Pancreas (tissue), 10 donors: ENCODE results near the gene GRIA3. TPM values are rescaled to one million over a fixed set of nuclear protein-coding genes. Genes with fewer than 3 reads are reported as not detected.
"Not testable (repeated sequence)": the region's sequence is repeated elsewhere in the genome, so short reads cannot be mapped to it uniquely, and the experiment has no call there.

Experiments used
- ATAC-seq, 4 donors: fragments of 200-7000 bp; cut with Tn5 transposase; one replicate each; pipeline versions ENCODE4 v1.8.0 to v1.9.1; 2020; ENCODE audit warnings: mild to moderate bottlenecking in 4 of 4, moderate library complexity in 4 of 4
- DNase-seq, 6 donors: peaks; one replicate each; pipeline ENCODE4 v3.0.0-alpha.2; 2020
- FAIRE-seq: peaks from 2 replicates; lab custom pipeline; 2012; peaks lifted over from hg19 to GRCh38; lab: Jason Lieb, UNC
- H3K27ac ChIP-seq, 4 donors: fragments of 200-600 bp; sonication (generic); 1 replicate in 3 of 4; 2 replicates in 1 of 4; pipeline versions ENCODE4 v1.5.0 to v1.8.0; 2020
- H3K27me3 ChIP-seq, 4 donors: fragments of 200-600 bp; one replicate each; pipeline ENCODE4 v1.8.0; 2021
- H3K36me3 ChIP-seq, 3 donors: fragments of 200-600 bp; sonication (generic) in 1 of 3; one replicate each; pipeline versions ENCODE4 v1.5.0 to v1.8.0; 2020 to 2021
- H3K4me1 ChIP-seq, 3 donors: fragments of 200-600 bp; one replicate each; pipeline ENCODE4 v1.8.0; 2021
- H3K4me3 ChIP-seq, 4 donors: fragments of 200-600 bp; sonication (generic) in 2 of 4; one replicate each; pipeline versions ENCODE4 v1.5.0 to v1.8.0; 2020 to 2021
- H3K9me3 ChIP-seq, 4 donors: fragments of 200-600 bp; one replicate each; pipeline ENCODE4 v1.8.0; 2021
- WGBS, 2 donors: extraction: QIAGEN DNeasy Blood & Tissue Kit; methylation state at CpG; one replicate each; pipeline ENCODE4 v1.1.7; 2013; 5-methylcytosine and 5-hydroxymethylcytosine counted together
- intact Hi-C, 3 donors: fragments of 100-400 bp; cut with DNase I; formaldehyde crosslinking; loops; one replicate each; pipeline versions ENCODE4 v1.11.1 to v1.14.2; 2022
- polyA plus RNA-seq, 2 donors: library from polyadenylated mRNA; stranded (reverse); fragments of 200-250 nt; gene quantifications; one replicate each; pipeline ENCODE4 v1.2.3, GENCODE V29; 2013
- total RNA-seq, 6 donors: library from RNA; stranded (reverse); fragmentation: NEBNext Ultra II Directional in 4 of 6; extraction: Animal tissue kit (Norgen Biotek cat#: 25700) in 4 of 6; gene quantifications; one replicate each; pipeline versions ENCODE4 v1.2.1 to v1.2.4, GENCODE V29; 2021 to 2023
- TF ChIP-seq, protein P1 (sequence below), 4 donors: fragments of 200-600 bp; sonication (generic) in 3 of 4; IDR thresholded peaks; one replicate each; pipeline versions ENCODE4 v1.5.0 to v1.8.0; 2021; ENCODE audit warnings: antibody characterized with exemption in 4 of 4
- donor health status: healthy with polysubstance abuse.
- donor health status: DM: no; HTN: no; CAD: no; lungs with moderate emphysema.
- donor health status: DM: no; HTN: no; CAD: no.
- donor health status: control.
- donor health status: control.
- donor health status: Bipolar disorder and iron deficiency.
- donor health status: DM: yes; HTN: yes; CAD: no.
- donor health status: DM: no; HTN: no; CAD: no.
- donor health status: DM: no; HTN: no; CAD: no.
- donor health status: DM: yes; HTN: yes; CAD: no.

Gene GRIA3
- total and polyA plus RNA-seq, 8 donors: 0.28 to 11.8 (median 1.6) TPM

DNA sequence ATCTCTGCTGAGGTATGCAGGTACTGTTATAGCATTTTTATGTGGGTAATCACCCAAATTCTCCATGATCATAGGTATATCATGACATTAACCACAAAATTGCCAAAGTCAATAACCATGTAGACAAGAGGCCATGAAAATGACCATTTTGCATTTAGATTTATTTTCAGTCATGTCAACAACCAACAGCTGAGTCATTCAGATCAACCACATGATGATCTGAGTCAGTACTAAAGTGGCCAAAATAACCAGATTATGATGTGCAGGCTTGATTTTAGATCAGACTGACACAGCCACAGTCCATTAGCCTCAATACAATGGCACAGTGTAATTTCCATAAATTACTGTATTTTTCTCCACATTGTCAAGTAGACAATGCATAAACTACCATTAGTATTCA, 240.5 kb downstream of the GRIA3 start:
- TF ChIP-seq, protein P1, sequence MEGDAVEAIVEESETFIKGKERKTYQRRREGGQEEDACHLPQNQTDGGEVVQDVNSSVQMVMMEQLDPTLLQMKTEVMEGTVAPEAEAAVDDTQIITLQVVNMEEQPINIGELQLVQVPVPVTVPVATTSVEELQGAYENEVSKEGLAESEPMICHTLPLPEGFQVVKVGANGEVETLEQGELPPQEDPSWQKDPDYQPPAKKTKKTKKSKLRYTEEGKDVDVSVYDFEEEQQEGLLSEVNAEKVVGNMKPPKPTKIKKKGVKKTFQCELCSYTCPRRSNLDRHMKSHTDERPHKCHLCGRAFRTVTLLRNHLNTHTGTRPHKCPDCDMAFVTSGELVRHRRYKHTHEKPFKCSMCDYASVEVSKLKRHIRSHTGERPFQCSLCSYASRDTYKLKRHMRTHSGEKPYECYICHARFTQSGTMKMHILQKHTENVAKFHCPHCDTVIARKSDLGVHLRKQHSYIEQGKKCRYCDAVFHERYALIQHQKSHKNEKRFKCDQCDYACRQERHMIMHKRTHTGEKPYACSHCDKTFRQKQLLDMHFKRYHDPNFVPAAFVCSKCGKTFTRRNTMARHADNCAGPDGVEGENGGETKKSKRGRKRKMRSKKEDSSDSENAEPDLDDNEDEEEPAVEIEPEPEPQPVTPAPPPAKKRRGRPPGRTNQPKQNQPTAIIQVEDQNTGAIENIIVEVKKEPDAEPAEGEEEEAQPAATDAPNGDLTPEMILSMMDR (IDR thresholded peaks at IDR 0.05): no peak
- no peak for ATAC-seq
- Histone ChIP-seq H3K27me3 (no peaks in the 10 kb centered on the region), H3K4me3 (no peak overlapping the region), H3K9me3 (no peaks in the 10 kb centered on the region), H3K36me3 (no peaks in the 10 kb centered on the region), H3K4me1 (no peaks in the 10 kb centered on the region), H3K27ac (no peak overlapping the region)
- no peak for DNase-seq
- peak; percentile 57 for FAIRE-seq
- intact Hi-C loops: no loop called here

DNA sequence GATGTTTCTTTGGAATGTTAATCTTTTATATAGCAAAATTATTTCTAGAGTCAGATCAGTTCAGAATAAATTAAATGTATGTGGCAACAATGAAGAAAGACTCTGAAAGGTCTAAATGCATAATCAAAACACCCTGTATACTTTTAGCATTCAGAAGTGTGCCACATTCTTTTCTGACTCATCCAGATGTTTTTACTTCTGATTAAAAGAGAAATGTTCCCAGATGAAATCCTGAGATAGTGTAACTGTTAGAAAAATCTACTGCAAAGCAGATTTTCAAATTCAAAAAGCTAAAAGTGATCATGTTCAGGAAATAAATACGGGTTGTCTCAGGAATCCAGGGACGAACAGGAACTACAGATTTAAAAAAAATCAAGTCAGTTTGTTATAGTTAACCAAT, 241.4 kb downstream of the GRIA3 start:
- Histone ChIP-seq H3K36me3 (no peaks in the 10 kb centered on the region), H3K4me1 (no peaks in the 10 kb centered on the region), H3K4me3 (no peak overlapping the region), H3K9me3 (no peaks in the 10 kb centered on the region), H3K27ac (no peak overlapping the region), H3K27me3 (no peaks in the 10 kb centered on the region)
- intact Hi-C loops: no loop called here
- no peak for ATAC-seq
- WGBS, 2 donors: 34 to 46% methylated on average over 2 of the region's 2 CpGs
- DNase-seq: no peak
- peak; percentile 73 for FAIRE-seq
- TF ChIP-seq, protein P1 (IDR thresholded peaks at IDR 0.05): no peak

DNA sequence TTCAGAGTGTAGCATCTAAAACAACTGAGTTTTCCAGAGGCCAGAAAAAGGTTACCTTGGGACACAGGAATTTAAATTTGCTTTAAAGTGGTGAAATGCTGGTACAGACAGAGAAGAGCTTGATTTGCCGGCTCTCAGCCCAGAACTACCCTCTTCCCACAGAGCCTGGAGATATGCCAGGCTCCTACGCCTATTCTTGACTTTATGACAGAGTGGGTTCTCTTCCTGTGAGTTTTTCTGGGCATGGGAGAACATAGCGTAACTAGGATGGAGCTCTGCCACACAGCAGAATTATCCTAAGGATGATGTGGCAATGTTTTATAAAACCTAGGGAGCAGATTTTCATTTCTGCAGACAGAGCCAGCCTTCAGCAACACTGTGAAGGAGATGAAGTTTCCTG, 241.8 kb downstream of the GRIA3 start:
- DNase-seq (no peak), ATAC-seq (no peak), FAIRE-seq (no peak)
- no peaks in the 10 kb centered on the region for H3K9me3 ChIP-seq
- intact Hi-C loops: no loop called here
- no peak overlapping the region for H3K27ac ChIP-seq
- H3K36me3 ChIP-seq: no peaks in the 10 kb centered on the region
- TF ChIP-seq, protein P1 (IDR thresholded peaks at IDR 0.05): no peak
- 51 to 52% methylated on average over 3 of the region's 3 CpGs for WGBS, 2 donors
- H3K4me1 ChIP-seq: no peaks in the 10 kb centered on the region
- no peak overlapping the region for H3K4me3 ChIP-seq
- no peaks in the 10 kb centered on the region for H3K27me3 ChIP-seq

GRCh38 chrX:123432361-123433150, 248.5 kb downstream of the GRIA3 start:
- Histone ChIP-seq H3K36me3 (no peaks in the 10 kb centered on the region), H3K27me3 (no peaks in the 10 kb centered on the region), H3K4me3 (no peak overlapping the region), H3K9me3 (no peaks in the 10 kb centered on the region), H3K27ac (no peak overlapping the region), H3K4me1 (peaks cover 0 to 3% (median 0%) of the 10 kb centered on the region in 3 donors)
- FAIRE-seq (peak; percentile 17), DNase-seq (peak in 3 of 6 donors; percentile 26 to 32 (median 28)), ATAC-seq (peak; percentile 64 to 79 (median 74))
- intact Hi-C loops: no loop called here
- TF ChIP-seq, protein P1 (IDR thresholded peaks at IDR 0.05): no peak
- WGBS, 2 donors: 46 to 57% methylated on average over 4 of the region's 4 CpGs

DNA sequence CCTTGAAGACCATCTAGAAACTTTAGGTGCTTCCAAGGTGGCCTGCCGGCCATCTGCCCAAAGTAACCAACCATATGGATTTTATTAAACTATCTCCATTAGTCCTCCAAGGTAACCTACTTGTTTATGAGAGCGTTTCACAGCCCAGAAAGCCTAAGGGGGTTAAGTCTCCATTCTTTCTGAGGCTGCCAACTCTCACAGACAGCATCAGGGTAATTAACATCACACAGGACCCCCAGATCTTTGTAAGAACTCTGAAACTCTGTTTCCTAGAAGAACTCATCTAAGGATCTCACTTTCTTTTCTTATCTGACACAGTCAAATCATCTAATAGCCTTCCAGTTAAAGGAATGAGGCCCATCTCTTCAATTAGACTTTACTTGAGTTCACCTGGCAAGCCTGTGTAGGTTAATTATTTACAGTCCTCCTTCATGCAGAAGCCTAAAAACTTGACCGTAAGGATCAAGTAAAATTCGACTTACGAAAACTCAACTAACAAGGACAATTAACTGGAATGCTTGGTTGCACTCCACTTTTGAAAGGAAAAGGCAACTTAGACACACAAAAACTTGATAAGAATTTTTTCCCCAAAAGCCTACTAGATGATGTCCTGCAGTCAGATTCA, 252.5 kb downstream of the GRIA3 start:
- no peaks in the 10 kb centered on the region for H3K9me3 ChIP-seq
- no peak overlapping the region for H3K4me3 ChIP-seq
- H3K27me3 ChIP-seq: no peaks in the 10 kb centered on the region
- 69 to 75% methylated on average over 5 of the region's 5 CpGs for WGBS, 2 donors
- TF ChIP-seq, protein P1 (IDR thresholded peaks at IDR 0.05): no peak
- intact Hi-C loops: no loop called here
- ATAC-seq (no peak), DNase-seq (no peak), FAIRE-seq (no peak)
- H3K36me3 ChIP-seq: no peaks in the 10 kb centered on the region
- H3K4me1 ChIP-seq: peaks cover 0 to 3% (median 0%) of the 10 kb centered on the region in 3 donors
- H3K27ac ChIP-seq: no peak overlapping the region

DNA sequence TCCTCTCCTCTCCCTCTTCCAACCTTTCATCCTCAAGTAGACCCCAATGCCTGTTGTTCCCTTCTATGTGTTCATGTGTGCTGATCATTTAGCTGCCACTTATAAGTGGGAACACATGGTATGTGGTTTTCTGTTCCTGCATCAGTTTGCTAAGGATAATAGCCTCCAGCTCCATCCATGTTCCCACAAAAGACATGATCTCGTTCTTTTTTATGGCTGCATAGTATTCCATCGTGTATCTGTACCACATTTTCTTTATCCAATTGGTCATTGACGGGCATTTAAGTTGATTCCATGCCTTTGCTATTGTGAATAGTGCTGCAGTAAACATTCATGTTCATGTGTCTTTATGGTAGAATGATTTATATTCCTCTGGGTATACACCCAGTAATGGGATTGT, 255.8 kb downstream of the GRIA3 start:
- DNase-seq, FAIRE-seq, intact Hi-C loops, H3K27ac ChIP-seq, ATAC-seq, H3K9me3 ChIP-seq, H3K27me3 ChIP-seq, H3K36me3 ChIP-seq, H3K4me3 ChIP-seq, H3K4me1 ChIP-seq: not testable (repeated sequence)
- WGBS, 2 donors: 50 to 86% methylated on average over 3 of the region's 3 CpGs
